Left lung (tissue), 10 donors: Measurements from ENCODE around the gene CACTIN. TPM values are rescaled to one million over a fixed set of nuclear protein-coding genes. Genes with fewer than 3 reads are reported as not detected.

Experiments used
- ATAC-seq: fragments of 200-7000 bp; cut with Tn5 transposase; one replicate; pipeline ENCODE4 v1.9.1; 2020; ENCODE audit warnings: moderate library complexity
- DNase-seq, 4 donors: peaks; one replicate each; pipeline ENCODE4 v3.0.0-alpha.2; 2013 to 2020
- H3K27ac ChIP-seq, 2 donors: fragments of 200-600 bp; sonication (generic) in 1 of 2; one replicate each; pipeline versions ENCODE4 v1.5.0 to v1.8.0; 2020 to 2021
- H3K27me3 ChIP-seq, 2 donors: fragments of 200-600 bp; sonication (generic) in 1 of 2; one replicate each; pipeline versions ENCODE4 v1.5.0 to v1.8.0; 2020 to 2021
- H3K36me3 ChIP-seq, 2 donors: fragments of 200-600 bp; sonication (generic) in 1 of 2; one replicate each; pipeline versions ENCODE4 v1.5.0 to v1.8.0; 2020 to 2021
- H3K4me1 ChIP-seq, 2 donors: fragments of 200-600 bp; one replicate each; pipeline ENCODE4 v1.8.0; 2021
- H3K4me3 ChIP-seq, 2 donors: fragments of 200-600 bp; sonication (generic) in 1 of 2; one replicate each; pipeline versions ENCODE4 v1.5.0 to v1.8.0; 2020 to 2021; ENCODE audit warnings: mild to moderate bottlenecking in 1 of 2
- H3K9me3 ChIP-seq, 2 donors: fragments of 200-600 bp; sonication (generic) in 1 of 2; one replicate each; pipeline versions ENCODE4 v1.5.0 to v1.8.0; 2020 to 2021
- intact Hi-C, 2 donors: fragments of 100-400 bp; cut with DNase I; formaldehyde crosslinking; loops; one replicate each; pipeline versions ENCODE4 v1.11.2 to v1.14.2; 2022
- polyA plus RNA-seq, 6 donors: library from polyadenylated mRNA; unstranded; fragments of 120-200 nt; gene quantifications; one replicate each; pipeline ENCODE4 v1.2.1, GENCODE V29; 2013; ENCODE audit not compliant: insufficient read length in 6 of 6
- total RNA-seq, 2 donors: library from RNA; stranded (reverse); fragmentation: NEBNext Ultra II Directional; extraction: Animal tissue kit (Norgen Biotek cat#: 25700); gene quantifications; one replicate each; pipeline ENCODE4 v1.2.1, GENCODE V29; 2021
- TF ChIP-seq, protein P1 (sequence below), 2 donors: fragments of 200-600 bp; sonication (generic) in 1 of 2; IDR thresholded peaks; one replicate each; pipeline versions ENCODE4 v1.5.0 to v1.8.0; 2021; ENCODE audit warnings: antibody characterized with exemption in 2 of 2
- donor health status: DM: no; HTN: yes; CAD: no.
- donor health status: DM: no; HTN: no; CAD: no.

CACTIN gene
- total and polyA plus RNA-seq, 8 donors: 19.8 to 33.2 (median 26.5) TPM

DNA sequence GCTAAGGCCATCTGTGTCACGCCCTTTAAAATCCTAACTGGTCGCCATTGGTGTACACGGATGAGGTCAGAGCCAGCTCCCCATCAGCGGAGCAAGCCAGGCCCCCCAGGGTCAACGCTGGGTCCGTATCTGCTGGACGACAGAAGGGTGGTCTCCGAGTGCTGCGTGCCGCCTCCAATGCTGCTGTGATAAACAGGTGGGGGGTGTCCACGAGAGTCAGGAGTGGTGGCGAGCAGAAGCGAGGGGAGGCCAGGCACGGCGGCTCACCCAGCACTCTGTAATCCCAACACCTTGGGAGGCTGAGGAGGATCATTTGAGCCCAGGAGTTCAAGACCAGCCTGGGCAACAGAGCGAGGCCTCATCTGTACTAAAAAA lies 30.8 kb upstream of the CACTIN start:
- intact Hi-C loops: no loop called here
- no peak for ATAC-seq
- Histone ChIP-seq H3K27ac (no peak overlapping the region), H3K4me1 (no peaks in the 10 kb centered on the region), H3K4me3 (no peak overlapping the region), H3K36me3 (peaks cover 0 to 90% of the 10 kb centered on the region in 2 donors), H3K9me3 (no peaks in the 10 kb centered on the region), H3K27me3 (no peaks in the 10 kb centered on the region)
- TF ChIP-seq, protein P1, sequence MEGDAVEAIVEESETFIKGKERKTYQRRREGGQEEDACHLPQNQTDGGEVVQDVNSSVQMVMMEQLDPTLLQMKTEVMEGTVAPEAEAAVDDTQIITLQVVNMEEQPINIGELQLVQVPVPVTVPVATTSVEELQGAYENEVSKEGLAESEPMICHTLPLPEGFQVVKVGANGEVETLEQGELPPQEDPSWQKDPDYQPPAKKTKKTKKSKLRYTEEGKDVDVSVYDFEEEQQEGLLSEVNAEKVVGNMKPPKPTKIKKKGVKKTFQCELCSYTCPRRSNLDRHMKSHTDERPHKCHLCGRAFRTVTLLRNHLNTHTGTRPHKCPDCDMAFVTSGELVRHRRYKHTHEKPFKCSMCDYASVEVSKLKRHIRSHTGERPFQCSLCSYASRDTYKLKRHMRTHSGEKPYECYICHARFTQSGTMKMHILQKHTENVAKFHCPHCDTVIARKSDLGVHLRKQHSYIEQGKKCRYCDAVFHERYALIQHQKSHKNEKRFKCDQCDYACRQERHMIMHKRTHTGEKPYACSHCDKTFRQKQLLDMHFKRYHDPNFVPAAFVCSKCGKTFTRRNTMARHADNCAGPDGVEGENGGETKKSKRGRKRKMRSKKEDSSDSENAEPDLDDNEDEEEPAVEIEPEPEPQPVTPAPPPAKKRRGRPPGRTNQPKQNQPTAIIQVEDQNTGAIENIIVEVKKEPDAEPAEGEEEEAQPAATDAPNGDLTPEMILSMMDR (IDR thresholded peaks at IDR 0.05): no peak
- DNase-seq: no peak

DNA sequence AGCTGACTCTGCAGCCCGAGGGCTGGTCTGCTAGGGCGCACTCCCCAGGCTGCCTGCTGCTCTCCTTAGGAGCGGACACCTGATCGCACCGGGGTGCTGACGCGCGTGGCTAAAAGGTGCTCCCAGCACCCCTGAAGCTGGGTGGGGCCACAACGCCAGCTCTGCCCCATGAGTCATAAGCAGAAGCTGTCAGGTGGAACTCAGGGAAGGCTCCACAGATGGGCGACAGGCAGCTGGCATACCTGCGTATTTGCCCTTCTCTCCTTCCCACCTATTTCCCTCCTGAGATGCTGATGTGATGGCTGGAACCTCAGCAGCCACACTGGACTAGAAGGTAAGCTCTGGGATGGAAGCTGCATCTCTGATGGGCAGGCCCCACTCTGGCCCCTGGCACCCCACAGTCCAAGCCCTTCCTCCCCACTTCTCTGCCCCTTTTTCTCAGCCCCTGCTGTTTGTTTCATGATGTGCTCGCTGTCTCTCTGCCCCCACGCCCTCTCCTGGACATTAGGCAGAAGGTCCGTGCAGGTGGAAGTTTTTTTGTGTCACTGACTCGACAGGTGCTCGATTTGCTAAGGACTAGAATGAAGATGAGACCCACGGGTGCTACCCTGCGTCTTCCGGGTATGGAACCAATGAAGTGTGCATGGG lies 30.3 kb upstream of the CACTIN start:
- Histone ChIP-seq H3K9me3 (no peaks in the 10 kb centered on the region), H3K36me3 (peaks cover 0 to 90% of the 10 kb centered on the region in 2 donors), H3K27me3 (no peaks in the 10 kb centered on the region), H3K27ac (no peak overlapping the region), H3K4me1 (no peaks in the 10 kb centered on the region), H3K4me3 (no peak overlapping the region)
- intact Hi-C loops: no loop called here
- ATAC-seq (no peak), DNase-seq (no peak)
- TF ChIP-seq, protein P1 (IDR thresholded peaks at IDR 0.05): no peak

DNA sequence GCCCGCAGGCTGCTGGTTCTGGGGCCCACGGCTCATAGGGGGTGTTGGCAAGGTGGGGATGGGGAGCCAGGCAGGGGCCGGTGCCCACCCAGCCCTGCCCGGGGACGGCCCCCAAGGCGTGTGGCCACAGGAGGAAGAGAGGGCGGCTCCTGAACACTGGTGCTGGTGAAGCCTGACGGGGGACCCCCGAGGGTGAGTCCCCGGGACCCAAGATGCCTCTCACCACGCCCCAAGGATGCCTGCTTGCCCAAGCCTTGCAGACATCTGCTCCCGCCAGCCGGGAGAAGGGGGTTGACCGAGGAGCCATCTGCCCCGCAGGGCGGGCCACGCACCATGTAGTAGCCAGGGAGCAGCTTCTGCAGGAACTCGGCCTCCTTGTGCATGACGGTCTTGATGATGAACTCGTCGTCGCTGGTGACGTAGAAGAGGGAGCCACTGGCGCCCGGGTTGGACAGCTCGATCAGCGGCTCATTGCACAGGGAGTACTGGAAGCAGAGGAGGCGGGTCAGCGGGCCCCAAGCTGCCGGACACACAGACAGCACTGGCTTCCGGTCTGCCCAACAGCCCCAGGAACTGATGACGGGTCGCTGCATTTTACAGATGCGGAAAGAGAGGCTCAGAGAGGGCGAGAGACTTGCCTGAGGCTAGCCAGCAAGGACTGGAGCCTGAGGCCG lies 29.6 kb upstream of the CACTIN start:
- TF ChIP-seq, protein P1 (IDR thresholded peaks at IDR 0.05): no peak
- H3K36me3 ChIP-seq: peaks cover 0 to 90% of the 10 kb centered on the region in 2 donors
- H3K27ac ChIP-seq: no peak overlapping the region
- intact Hi-C loops: no loop called here
- DNase-seq (no peak), ATAC-seq (no peak)
- H3K4me3 ChIP-seq: no peak overlapping the region
- H3K27me3 ChIP-seq: no peaks in the 10 kb centered on the region
- no peaks in the 10 kb centered on the region for H3K4me1 ChIP-seq
- H3K9me3 ChIP-seq: no peaks in the 10 kb centered on the region

DNA sequence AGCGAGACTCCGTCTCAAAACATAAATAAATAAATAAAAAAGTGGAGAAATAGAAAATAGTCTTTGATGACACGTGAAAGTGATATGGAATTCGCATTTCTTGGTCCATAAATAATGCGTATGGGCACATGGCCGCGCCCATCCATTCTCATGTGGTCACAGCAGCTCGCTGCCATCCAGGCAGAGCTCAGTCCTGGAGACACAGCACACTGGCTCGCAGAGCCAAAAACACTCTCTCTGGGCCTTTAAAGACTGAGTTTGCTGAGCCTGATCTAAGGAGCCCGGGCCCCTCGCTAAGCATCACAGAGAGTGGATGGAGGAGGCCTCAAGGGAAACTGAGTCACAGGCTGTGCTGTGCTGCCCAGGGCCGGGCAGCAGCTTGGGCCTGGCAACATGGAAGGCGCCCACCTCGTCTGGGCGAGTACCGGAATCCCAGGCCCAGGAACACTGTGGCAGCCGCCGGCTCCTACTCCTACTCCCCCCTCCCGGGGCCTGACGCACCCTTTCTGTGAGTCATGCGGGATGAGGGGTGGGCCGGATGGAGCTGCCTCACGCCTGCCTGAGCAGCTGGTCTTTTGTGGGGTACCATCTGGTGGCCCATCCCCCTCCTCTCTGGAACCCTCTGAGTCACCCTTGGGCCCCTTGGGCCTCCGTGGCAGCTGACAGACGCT lies 28.9 kb upstream of the CACTIN start:
- Histone ChIP-seq H3K9me3 (no peaks in the 10 kb centered on the region), H3K4me3 (no peak overlapping the region), H3K36me3 (peaks cover 0 to 90% of the 10 kb centered on the region in 2 donors), H3K4me1 (no peaks in the 10 kb centered on the region), H3K27ac (no peak overlapping the region), H3K27me3 (no peaks in the 10 kb centered on the region)
- ATAC-seq (peak; percentile 12), DNase-seq (no peak)
- TF ChIP-seq, protein P1 (IDR thresholded peaks at IDR 0.05): no peak
- intact Hi-C loops: no loop called here

DNA sequence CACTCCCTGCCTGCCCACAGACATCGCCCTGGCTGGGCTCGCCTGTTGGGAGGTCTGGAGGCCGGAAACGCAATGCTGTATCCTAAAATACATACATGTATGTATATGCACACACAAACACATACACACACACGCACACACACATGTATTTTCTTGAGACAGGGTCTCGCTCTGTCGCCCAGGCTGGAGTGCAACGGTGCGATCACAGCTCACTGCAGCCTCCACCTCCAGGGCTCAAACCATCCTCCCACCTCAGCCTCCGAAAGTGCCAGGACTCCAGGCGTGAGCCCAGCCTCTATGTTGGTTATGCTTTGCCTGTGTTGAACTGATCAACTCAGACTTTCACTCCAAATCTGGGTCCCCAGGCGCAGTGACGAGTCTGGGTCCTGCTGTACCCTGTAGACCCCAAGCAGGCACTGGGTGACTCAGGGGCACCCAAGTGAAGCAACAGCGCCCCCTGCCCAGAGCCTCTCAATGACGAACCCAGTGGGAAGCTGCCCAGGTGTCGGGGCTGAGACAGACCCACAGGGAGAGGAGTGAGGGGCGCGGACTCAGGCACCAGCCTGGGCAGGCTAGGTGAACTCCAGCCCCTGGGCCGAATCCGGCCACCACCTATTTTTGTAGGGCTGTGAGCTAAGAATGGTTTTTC lies 27.4 kb upstream of the CACTIN start:
- peaks cover 0 to 83% of the 10 kb centered on the region in 2 donors for H3K36me3 ChIP-seq

More for the DNA sequence above, 27.4 kb upstream of the CACTIN start:
- Histone ChIP-seq H3K4me1 (no peaks in the 10 kb centered on the region), H3K9me3 (no peaks in the 10 kb centered on the region), H3K27me3 (no peaks in the 10 kb centered on the region), H3K4me3 (no peak overlapping the region), H3K27ac (no peak overlapping the region)
- TF ChIP-seq, protein P1 (IDR thresholded peaks at IDR 0.05): no peak
- DNase-seq: no peak
- ATAC-seq: no peak
- intact Hi-C loops: no loop called here
